Cardiac septum (tissue), 1 donor: ENCODE data around the gene REXO5. TPM values are rescaled to one million over a fixed set of nuclear protein-coding genes. Genes with fewer than 3 reads are reported as not detected.

ENCODE experiments used
- DNase-seq: peaks from one replicate; pipeline ENCODE4 v3.0.0-alpha.2; 2020; ENCODE audit warnings: low spot score
- intact Hi-C: fragments of 100-400 bp; cut with DNase I; formaldehyde crosslinking; loops from one replicate; pipeline ENCODE4 v1.14.0; 2022
- total RNA-seq: library from RNA; stranded (reverse); fragmentation: NEBNext Ultra II Directional; extraction: Animal tissue kit (Norgen Biotek cat#: 25700); gene quantifications from one replicate; pipeline ENCODE4 v1.2.1, GENCODE V29; 2021
- donor health status: DM: no; HTN: no; CAD: no.

The REXO5 gene
- total RNA-seq, 1 donor from 2014 or later = 3.0 TPM

GRCh38 chr16:20865420-20866131 is 59.2 kb downstream of the REXO5 start:
- no peak for DNase-seq
- intact Hi-C loops = loop anchor here (5.0 kb wide), 1 partner anchor 37 kb away; the partner anchor contains the start of genes DCUN1D3 and LYRM1

GRCh38 chr16:20866145-20866772 is 59.9 kb downstream of the REXO5 start:
- no peak for DNase-seq
- intact Hi-C loops = loop anchor here (5.0 kb wide), 1 partner anchor 36 kb away; the partner anchor contains the start of genes DCUN1D3 and LYRM1

GRCh38 chr16:20866801-20867200 is 60.5 kb downstream of the REXO5 start:
- intact Hi-C loops = loop anchor here (5.0 kb wide), 1 partner anchor 36 kb away; the partner anchor contains the start of genes DCUN1D3 and LYRM1
- no peak for DNase-seq

- DNase-seq = no peak
- intact Hi-C loops = loop anchor here (5.0 kb wide), 1 partner anchor 35 kb away; the partner anchor contains the start of genes DCUN1D3 and LYRM1
Measured at GRCh38 chr16:20867585-20867984, 61.3 kb downstream of the REXO5 start.

- DNase-seq = peak; percentile 92
Measured at GRCh38 chr16:20868890-20869289, 62.6 kb downstream of the REXO5 start.

GRCh38 chr16:20870122-20870820 is 63.9 kb downstream of the REXO5 start:
- intact Hi-C loops = no loop called here
- no peak for DNase-seq

More at GRCh38 chr16:20868890-20869289, 62.6 kb downstream of the REXO5 start:
- intact Hi-C loops = loop anchor here (5.0 kb wide), 1 partner anchor 33 kb away; the partner anchor contains the start of genes DCUN1D3 and LYRM1

- intact Hi-C loops = no loop called here
- no peak for DNase-seq
Measured at GRCh38 chr16:20871258-20871657, 64.9 kb downstream of the REXO5 start.

- intact Hi-C loops = no loop called here
- DNase-seq = no peak
Measured at GRCh38 chr16:20871941-20872815, 65.9 kb downstream of the REXO5 start.

- no peak for DNase-seq
- intact Hi-C loops = no loop called here
Measured at GRCh38 chr16:20873331-20873730, 67.0 kb downstream of the REXO5 start.

GRCh38 chr16:20874088-20874581 is 67.8 kb downstream of the REXO5 start:
- DNase-seq = no peak
- intact Hi-C loops = no loop called here

- DNase-seq = no peak
- intact Hi-C loops = no loop called here
Measured at GRCh38 chr16:20875355-20875650, 69.0 kb downstream of the REXO5 start.

GRCh38 chr16:20878682-20879147 is 72.4 kb downstream of the REXO5 start:
- peak; percentile 43 for DNase-seq
- intact Hi-C loops = no loop called here

- DNase-seq = no peak
- intact Hi-C loops = no loop called here
Measured at GRCh38 chr16:20879175-20880040, 73.1 kb downstream of the REXO5 start.

GRCh38 chr16:20880867-20881502 is 74.7 kb downstream of the REXO5 start:
- DNase-seq = no peak
- intact Hi-C loops = no loop called here

- intact Hi-C loops = no loop called here
Measured at GRCh38 chr16:20881503-20881878, 75.2 kb downstream of the REXO5 start.

GRCh38 chr16:20883554-20884239 is 77.4 kb downstream of the REXO5 start:
- no peak for DNase-seq
- intact Hi-C loops = no loop called here

More at GRCh38 chr16:20881503-20881878, 75.2 kb downstream of the REXO5 start:
- no peak for DNase-seq

- intact Hi-C loops = no loop called here
- no peak for DNase-seq
Measured at GRCh38 chr16:20884240-20884556, 77.9 kb downstream of the REXO5 start.
